ENCODE measurements around the gene KIFBP.
A peak's percentile ranks its signal among the peaks of the same experiment; 100 is the strongest.
"Not testable (repeated sequence)": the region's sequence is repeated elsewhere in the genome, so short reads cannot be mapped to it uniquely, and the experiment has no call there.

KIFBP gene

GRCh38 chr10:68959695-68960527, 28.7 kb upstream of the KIFBP start:
- 94 to 96% methylated on average over 4 of the region's 4 CpGs for WGBS, 2 experiments
- Histone ChIP-seq H3K4me3 (ENCODE audit: insufficient read depth, low read depth, low read length) (no peak overlapping the region), H3K36me3 (ENCODE audit: control insufficient read depth, insufficient read depth, low read length) (peaks cover 27% of the 10 kb centered on the region), H3K27me3 (ENCODE audit: control insufficient read depth, insufficient read depth, low read length, poor library complexity, severe bottlenecking) (no peaks in the 10 kb centered on the region), H3K4me1 (ENCODE audit: control insufficient read depth, insufficient read depth, low read length) (no peaks in the 10 kb centered on the region), H3K27ac (ENCODE audit: insufficient read depth, low read depth, low read length, poor library complexity, severe bottlenecking) (no peak overlapping the region), H3K9me3 (ENCODE audit: control insufficient read depth, low read length) (no peaks in the 10 kb centered on the region)

- Histone ChIP-seq H3K36me3 (ENCODE audit: control insufficient read depth, insufficient read depth, low read length) (peaks cover 44% of the 10 kb centered on the region), H3K4me3 (ENCODE audit: insufficient read depth, low read depth, low read length) (no peak overlapping the region), H3K9me3 (ENCODE audit: control insufficient read depth, low read length) (no peaks in the 10 kb centered on the region), H3K4me1 (ENCODE audit: control insufficient read depth, insufficient read depth, low read length) (no peaks in the 10 kb centered on the region), H3K27me3 (ENCODE audit: control insufficient read depth, insufficient read depth, low read length, poor library complexity, severe bottlenecking) (no peaks in the 10 kb centered on the region), H3K27ac (ENCODE audit: insufficient read depth, low read depth, low read length, poor library complexity, severe bottlenecking) (no peak overlapping the region)
- WGBS, 2 experiments = 96 to 98% methylated on average over 4 of the region's 4 CpGs
Observed at GRCh38 chr10:68963151-68963550, 25.5 kb upstream of the KIFBP start.

GRCh38 chr10:68973975-68974374, 14.6 kb upstream of the KIFBP start:
- 93 to 96% methylated on average over 5 of the region's 5 CpGs for WGBS, 2 experiments
- H3K4me1 ChIP-seq (ENCODE audit: control insufficient read depth, insufficient read depth, low read length) = no peaks in the 10 kb centered on the region
- no peaks in the 10 kb centered on the region for H3K9me3 ChIP-seq (ENCODE audit: control insufficient read depth, low read length)
- H3K27me3 ChIP-seq (ENCODE audit: control insufficient read depth, insufficient read depth, low read length, poor library complexity, severe bottlenecking) = no peaks in the 10 kb centered on the region
- H3K4me3 ChIP-seq (ENCODE audit: insufficient read depth, low read depth, low read length) = no peak overlapping the region
- no peak overlapping the region for H3K27ac ChIP-seq (ENCODE audit: insufficient read depth, low read depth, low read length, poor library complexity, severe bottlenecking)
- peaks cover 50% of the 10 kb centered on the region for H3K36me3 ChIP-seq (ENCODE audit: control insufficient read depth, insufficient read depth, low read length)

- H3K27me3 ChIP-seq (ENCODE audit: control insufficient read depth, insufficient read depth, low read length, poor library complexity, severe bottlenecking); H3K27ac ChIP-seq (ENCODE audit: insufficient read depth, low read depth, low read length, poor library complexity, severe bottlenecking); H3K4me1 ChIP-seq (ENCODE audit: control insufficient read depth, insufficient read depth, low read length); H3K9me3 ChIP-seq (ENCODE audit: control insufficient read depth, low read length); H3K4me3 ChIP-seq (ENCODE audit: insufficient read depth, low read depth, low read length): not testable (repeated sequence)
- WGBS, 2 experiments = 98 to 100% methylated on average over 4 of the region's 5 CpGs
- peaks cover 41% of the 10 kb centered on the region for H3K36me3 ChIP-seq (ENCODE audit: control insufficient read depth, insufficient read depth, low read length)
Observed at GRCh38 chr10:68975936-68976473, 12.6 kb upstream of the KIFBP start.

- H3K27ac ChIP-seq (ENCODE audit: insufficient read depth, low read depth, low read length, poor library complexity, severe bottlenecking); H3K4me1 ChIP-seq (ENCODE audit: control insufficient read depth, insufficient read depth, low read length); H3K4me3 ChIP-seq (ENCODE audit: insufficient read depth, low read depth, low read length); H3K9me3 ChIP-seq (ENCODE audit: control insufficient read depth, low read length); H3K27me3 ChIP-seq (ENCODE audit: control insufficient read depth, insufficient read depth, low read length, poor library complexity, severe bottlenecking): not testable (repeated sequence)
- WGBS, 2 experiments = 91 to 94% methylated on average over 6 of the region's 6 CpGs
- peaks cover 27% of the 10 kb centered on the region for H3K36me3 ChIP-seq (ENCODE audit: control insufficient read depth, insufficient read depth, low read length)
Observed at GRCh38 chr10:68979738-68980137, 8.9 kb upstream of the KIFBP start.

- Histone ChIP-seq H3K4me3 (ENCODE audit: insufficient read depth, low read depth, low read length) (no peak overlapping the region), H3K4me1 (ENCODE audit: control insufficient read depth, insufficient read depth, low read length) (no peaks in the 10 kb centered on the region), H3K27ac (ENCODE audit: insufficient read depth, low read depth, low read length, poor library complexity, severe bottlenecking) (no peak overlapping the region)
Observed at GRCh38 chr10:68981074-68981473, 7.5 kb upstream of the KIFBP start.

GRCh38 chr10:68982389-68982788, 6.2 kb upstream of the KIFBP start:
- no peak overlapping the region for H3K27ac ChIP-seq (ENCODE audit: insufficient read depth, low read depth, low read length, poor library complexity, severe bottlenecking)
- 97% methylated on average over 11 of the region's 11 CpGs for WGBS, 2 experiments
- peaks cover 24% of the 10 kb centered on the region for H3K36me3 ChIP-seq (ENCODE audit: control insufficient read depth, insufficient read depth, low read length)
- H3K27me3 ChIP-seq (ENCODE audit: control insufficient read depth, insufficient read depth, low read length, poor library complexity, severe bottlenecking) = no peaks in the 10 kb centered on the region
- H3K9me3 ChIP-seq (ENCODE audit: control insufficient read depth, low read length) = no peaks in the 10 kb centered on the region
- no peak overlapping the region for H3K4me3 ChIP-seq (ENCODE audit: insufficient read depth, low read depth, low read length)
- H3K4me1 ChIP-seq (ENCODE audit: control insufficient read depth, insufficient read depth, low read length) = no peaks in the 10 kb centered on the region

More at GRCh38 chr10:68981074-68981473, 7.5 kb upstream of the KIFBP start:
- H3K27me3 ChIP-seq (ENCODE audit: control insufficient read depth, insufficient read depth, low read length, poor library complexity, severe bottlenecking) = no peaks in the 10 kb centered on the region
- H3K9me3 ChIP-seq (ENCODE audit: control insufficient read depth, low read length) = no peaks in the 10 kb centered on the region
- 92 to 100% methylated on average over 1 of the region's 1 CpG for WGBS, 2 experiments
- peaks cover 25% of the 10 kb centered on the region for H3K36me3 ChIP-seq (ENCODE audit: control insufficient read depth, insufficient read depth, low read length)

- H3K27ac ChIP-seq (ENCODE audit: insufficient read depth, low read depth, low read length, poor library complexity, severe bottlenecking) = no peak overlapping the region
- H3K4me1 ChIP-seq (ENCODE audit: control insufficient read depth, insufficient read depth, low read length) = peaks cover 4% of the 10 kb centered on the region
- 94 to 96% methylated on average over 3 of the region's 3 CpGs for WGBS, 2 experiments
- H3K9me3 ChIP-seq (ENCODE audit: control insufficient read depth, low read length) = no peaks in the 10 kb centered on the region
- peaks cover 9% of the 10 kb centered on the region for H3K36me3 ChIP-seq (ENCODE audit: control insufficient read depth, insufficient read depth, low read length)
- H3K27me3 ChIP-seq (ENCODE audit: control insufficient read depth, insufficient read depth, low read length, poor library complexity, severe bottlenecking) = no peaks in the 10 kb centered on the region
- H3K4me3 ChIP-seq (ENCODE audit: insufficient read depth, low read depth, low read length) = no peak overlapping the region
Observed at GRCh38 chr10:68987611-68988010, 992 bp upstream of the KIFBP start.

- Histone ChIP-seq H3K27me3 (ENCODE audit: control insufficient read depth, insufficient read depth, low read length, poor library complexity, severe bottlenecking) (no peaks in the 10 kb centered on the region), H3K9me3 (ENCODE audit: control insufficient read depth, low read length) (no peaks in the 10 kb centered on the region), H3K27ac (ENCODE audit: insufficient read depth, low read depth, low read length, poor library complexity, severe bottlenecking) (no peak overlapping the region), H3K36me3 (ENCODE audit: control insufficient read depth, insufficient read depth, low read length) (peaks cover 8% of the 10 kb centered on the region), H3K4me3 (ENCODE audit: insufficient read depth, low read depth, low read length) (peak overlapping the region; percentile 98), H3K4me1 (ENCODE audit: control insufficient read depth, insufficient read depth, low read length) (peaks cover 4% of the 10 kb centered on the region)
- WGBS, 2 experiments = 28% methylated on average over 22 of the region's 22 CpGs
Observed at GRCh38 chr10:68989317-68989990, 851 bp downstream of the KIFBP start.

- Histone ChIP-seq H3K4me1 (ENCODE audit: control insufficient read depth, insufficient read depth, low read length) (peaks cover 4% of the 10 kb centered on the region), H3K36me3 (ENCODE audit: control insufficient read depth, insufficient read depth, low read length) (no peaks in the 10 kb centered on the region), H3K27ac (ENCODE audit: insufficient read depth, low read depth, low read length, poor library complexity, severe bottlenecking) (no peak overlapping the region), H3K27me3 (ENCODE audit: control insufficient read depth, insufficient read depth, low read length, poor library complexity, severe bottlenecking) (no peaks in the 10 kb centered on the region), H3K9me3 (ENCODE audit: control insufficient read depth, low read length) (no peaks in the 10 kb centered on the region), H3K4me3 (ENCODE audit: insufficient read depth, low read depth, low read length) (no peak overlapping the region)
- 89 to 90% methylated on average over 2 of the region's 2 CpGs for WGBS, 2 experiments
Observed at GRCh38 chr10:68992636-68993440, 4.2 kb downstream of the KIFBP start.
